Spleen (tissue), 7 donors: ENCODE measurements around the gene ZCWPW1.

Experiments
- CTCF ChIP-seq, 11 experiments: fragments of 200-600 bp in 7 of 11; fragments of 450-650 bp in 4 of 11; sonication (generic) in 4 of 11; IDR thresholded peaks in 8 of 11; conservative IDR thresholded peaks in 3 of 11; 1 replicate in 7 of 11; 2 replicates in 4 of 11; pipeline versions ENCODE4 v1.4.0 to v1.8.0; 2016 to 2021; ENCODE audit warnings: antibody characterized with exemption in 11 of 11, inconsistent platforms in 4 of 11, mild to moderate bottlenecking in 1 of 11
- POLR2A ChIP-seq, 3 donors: fragments of 450-650 bp; IDR thresholded peaks; one replicate each; pipeline ENCODE4 v1.5.1; 2017; ENCODE audit warnings: antibody characterized with exemption in 3 of 3, mild to moderate bottlenecking in 1 of 3
- POLR2AphosphoS5 ChIP-seq, 3 donors: sonication (generic); formaldehyde crosslinking; IDR thresholded peaks; one replicate each; pipeline ENCODE4 v1.5.1; 2017; ENCODE audit warnings: antibody characterized with exemption in 3 of 3
- donor health status: DM: no; HTN: no; CAD: no; lungs with moderate emphysema.
- donor health status: DM: no; HTN: no; CAD: no.
- donor health status: DM: no; HTN: no; CAD: no.

DNA sequence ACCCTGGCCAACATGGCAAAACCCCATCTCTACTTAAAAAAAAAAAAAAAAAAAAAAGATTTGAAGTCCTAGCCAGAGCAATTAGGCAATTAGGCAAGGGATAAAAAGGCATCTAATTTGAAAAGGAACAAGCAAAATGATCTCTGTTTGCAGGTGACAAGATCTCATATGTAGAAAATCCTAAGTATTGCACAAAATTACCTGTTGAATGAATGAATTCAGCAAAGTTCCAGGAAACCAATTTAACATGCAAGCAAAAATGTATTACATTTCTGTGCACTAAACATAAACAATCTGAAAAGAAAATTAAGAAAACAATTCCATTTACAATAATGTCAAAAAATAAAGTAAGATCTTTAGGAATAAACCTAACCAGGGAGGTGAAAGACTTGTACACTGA lies 65.4 kb downstream of the ZCWPW1 start:
- TF ChIP-seq CTCF (IDR thresholded peaks at IDR 0.05 in 8 of 11, conservative IDR thresholded peaks at IDR 0.05 in 3 of 11) (no peak), POLR2AphosphoS5 (IDR thresholded peaks at IDR 0.05) (no peak), POLR2A (IDR thresholded peaks at IDR 0.05) (no peak)
